GM13976 (cell line): ENCODE measurements around the gene PKD1L1.

Experiments used
- DNase-seq: peaks from one replicate; pipeline ENCODE4 v3.0.0; 2012; ENCODE audit warnings: low spot score
- CTCF ChIP-seq: IDR thresholded peaks from 2 replicates; pipeline ENCODE4 v1.5.1; 2012; ENCODE audit warnings: borderline replicate concordance, mild to moderate bottlenecking; ENCODE audit not compliant: insufficient read depth; ENCODE audit errors: extremely low read depth, missing control alignments, control extremely low read depth
- in situ Hi-C: fragments of 300-500 bp; cut with MboI; formaldehyde crosslinking; loops from one replicate; pipeline ENCODE4 v1.12.0; 2022; ENCODE audit warnings: low sequenced_read_pairs, mixed read lengths, inconsistent platforms; ENCODE audit not compliant: unreplicated experiment

Gene PKD1L1

GRCh38 chr7:47734949-47735291, 213.3 kb downstream of the PKD1L1 start:
- in situ Hi-C loops = no loop called here
- DNase-seq = no peak
- no peak for TF ChIP-seq CTCF

GRCh38 chr7:47734287-47734948, 213.8 kb downstream of the PKD1L1 start:
- in situ Hi-C loops = no loop called here
- TF ChIP-seq CTCF = no peak
- DNase-seq = no peak

GRCh38 chr7:47730142-47730541, 218.1 kb downstream of the PKD1L1 start:
- no peak for TF ChIP-seq CTCF
- in situ Hi-C loops = no loop called here
- DNase-seq = no peak

- in situ Hi-C loops = no loop called here
- TF ChIP-seq CTCF = no peak
These were observed 222.1 kb downstream of the PKD1L1 start for GRCh38 chr7:47726047-47726726.

GRCh38 chr7:47725031-47725780, 223.1 kb downstream of the PKD1L1 start:
- DNase-seq = no peak
- in situ Hi-C loops = no loop called here
- TF ChIP-seq CTCF = no peak

More at GRCh38 chr7:47726047-47726726, 222.1 kb downstream of the PKD1L1 start:
- no peak for DNase-seq
